Measurements from ENCODE around the gene TMEM128. TPM values are rescaled to one million over a fixed set of nuclear protein-coding genes. Genes with fewer than 3 reads are reported as not detected.
"Not testable (repeated sequence)": the region's sequence is repeated elsewhere in the genome, so short reads cannot be mapped to it uniquely, and the experiment has no call there.

The TMEM128 gene
- total RNA-seq = 21.6 and 29.7 TPM in 2 replicates

- peak; percentile 84 for DNase-seq (ENCODE audit: low read depth)
These were observed at the start of gene TMEM128 for GRCh38 chr4:4248029-4248884. Gene TMEM128, minus strand, starts transcription at chr4:4248223. Its CDS starts 21 bp downstream, at chr4:4248202.

- no peak for DNase-seq (ENCODE audit: low read depth)
These were observed 48.3 kb upstream of the TMEM128 start for GRCh38 chr4:4296283-4296846.

GRCh38 chr4:4293279-4293678 is 45.3 kb upstream of the TMEM128 start:
- no peak for DNase-seq (ENCODE audit: low read depth)

- DNase-seq (ENCODE audit: low read depth) = peak; percentile 80
These were observed 42.2 kb upstream of the TMEM128 start, which contains the start of the genes LYAR and ZBTB49 for GRCh38 chr4:4289941-4290850. Gene LYAR, minus strand, starts transcription at chr4:4290154. Its CDS starts 6,412 bp downstream, at chr4:4283742. Gene ZBTB49, plus strand, starts transcription at chr4:4290251. Its CDS starts 9,695 bp downstream, at chr4:4299946.

- peak; percentile 21 for DNase-seq (ENCODE audit: low read depth)
These were observed 41.5 kb upstream of the TMEM128 start for GRCh38 chr4:4289597-4289940.

GRCh38 chr4:4289055-4289454 is 41.0 kb upstream of the TMEM128 start:
- no peak for DNase-seq (ENCODE audit: low read depth)

GRCh38 chr4:4288098-4288497 is 40.1 kb upstream of the TMEM128 start:
- no peak for DNase-seq (ENCODE audit: low read depth)

- peak; percentile 33 for DNase-seq (ENCODE audit: low read depth)
These were observed 37.0 kb upstream of the TMEM128 start for GRCh38 chr4:4284827-4285618.

- no peak for DNase-seq (ENCODE audit: low read depth)
These were observed 33.8 kb upstream of the TMEM128 start for GRCh38 chr4:4281787-4282186.

- no peak for DNase-seq (ENCODE audit: low read depth)
These were observed 29.5 kb upstream of the TMEM128 start for GRCh38 chr4:4277531-4277930.

- no peak for DNase-seq (ENCODE audit: low read depth)
These were observed 26.2 kb upstream of the TMEM128 start for GRCh38 chr4:4274226-4274625.

GRCh38 chr4:4271912-4272311 is 23.9 kb upstream of the TMEM128 start:
- DNase-seq (ENCODE audit: low read depth) = no peak

- no peak for DNase-seq (ENCODE audit: low read depth)
These were observed 22.5 kb upstream of the TMEM128 start for GRCh38 chr4:4270529-4270928.

GRCh38 chr4:4269856-4270255 is 21.8 kb upstream of the TMEM128 start:
- no peak for DNase-seq (ENCODE audit: low read depth)

- no peak for DNase-seq (ENCODE audit: low read depth)
These were observed 21.3 kb upstream of the TMEM128 start for GRCh38 chr4:4269331-4269731.

GRCh38 chr4:4268776-4269175 is 20.8 kb upstream of the TMEM128 start:
- no peak for DNase-seq (ENCODE audit: low read depth)

- no peak for DNase-seq (ENCODE audit: low read depth)
These were observed 20.0 kb upstream of the TMEM128 start for GRCh38 chr4:4267981-4268380.

- peak; percentile 40 for DNase-seq (ENCODE audit: low read depth)
These were observed 12.2 kb upstream of the TMEM128 start for GRCh38 chr4:4260185-4260751.

- no peak for DNase-seq (ENCODE audit: low read depth)
These were observed 11.6 kb upstream of the TMEM128 start for GRCh38 chr4:4259484-4260100.

- DNase-seq (ENCODE audit: low read depth) = not testable (repeated sequence)
These were observed 9.7 kb upstream of the TMEM128 start for GRCh38 chr4:4257705-4258104.

- no peak for DNase-seq (ENCODE audit: low read depth)
These were observed 8.8 kb upstream of the TMEM128 start for GRCh38 chr4:4256799-4257198.

Data from renal cortical epithelial cell (primary cell).